NCI-H2107 treated with DMSO at 0.1 percent for 48 hours (cell line): ENCODE data around the gene NRP1.
A peak's percentile ranks its signal among the peaks of the same experiment; 100 is the strongest.

Experiments
- DNase-seq: peaks from one replicate; lab custom pipeline; 2025; ENCODE audit not compliant: unreplicated experiment; lab: John Stamatoyannopoulos, UW

NRP1 gene

GRCh38 chr10:33293531-33294170 is 40.8 kb downstream of the NRP1 start:
- DNase-seq: no peak

GRCh38 chr10:33293076-33293475 is 41.4 kb downstream of the NRP1 start:
- DNase-seq: no peak

- no peak for DNase-seq
Observed at GRCh38 chr10:33291053-33291592, 43.3 kb downstream of the NRP1 start.

- DNase-seq: no peak
Observed at GRCh38 chr10:33290321-33291052, 44.0 kb downstream of the NRP1 start.

- no peak for DNase-seq
Observed at GRCh38 chr10:33289776-33290175, 44.7 kb downstream of the NRP1 start.

- DNase-seq: no peak
Observed at GRCh38 chr10:33288127-33288526, 46.3 kb downstream of the NRP1 start.

- no peak for DNase-seq
Observed at GRCh38 chr10:33287112-33287511, 47.4 kb downstream of the NRP1 start.

- no peak for DNase-seq
Observed at GRCh38 chr10:33286157-33286934, 48.1 kb downstream of the NRP1 start.

- DNase-seq: no peak
Observed at GRCh38 chr10:33284945-33285344, 49.5 kb downstream of the NRP1 start.

GRCh38 chr10:33279811-33280602 is 54.5 kb downstream of the NRP1 start:
- no peak for DNase-seq

GRCh38 chr10:33279276-33279675 is 55.2 kb downstream of the NRP1 start:
- DNase-seq: no peak

GRCh38 chr10:33278198-33278597 is 56.3 kb downstream of the NRP1 start:
- no peak for DNase-seq

- DNase-seq: no peak
Observed at GRCh38 chr10:33277135-33277536, 57.3 kb downstream of the NRP1 start.

GRCh38 chr10:33276282-33276923 is 58.1 kb downstream of the NRP1 start:
- DNase-seq: no peak

GRCh38 chr10:33274096-33274785 is 60.2 kb downstream of the NRP1 start:
- no peak for DNase-seq

GRCh38 chr10:33273295-33274002 is 61.0 kb downstream of the NRP1 start:
- DNase-seq: peak; percentile 53

GRCh38 chr10:33272635-33273034 is 61.8 kb downstream of the NRP1 start:
- no peak for DNase-seq

GRCh38 chr10:33271969-33272583 is 62.4 kb downstream of the NRP1 start:
- DNase-seq: no peak

- no peak for DNase-seq
Observed at GRCh38 chr10:33270971-33271370, 63.5 kb downstream of the NRP1 start.
